ENCODE results near the gene RAB22A.

GRCh38 chr20:58360936-58361335 lies 51.4 kb downstream of the RAB22A start:
- no peak for TF ChIP-seq CTCF (conservative IDR thresholded peaks at IDR 0.05 in 1 of 2, IDR thresholded peaks at IDR 0.05 in 1 of 2; ENCODE audit: extremely low read depth in 1 of 2, insufficient read depth in 1 of 2, low read depth in 1 of 2, low read length in 2 of 2)
- TF ChIP-seq EZH2 (IDR thresholded peaks at IDR 0.05; ENCODE audit: borderline replicate concordance, low read length) = no peak

Measured in mammary epithelial cell (primary cell).